ENCODE results near the gene NEDD4L. TPM values are rescaled to one million over a fixed set of nuclear protein-coding genes. Genes with fewer than 3 reads are reported as not detected.

Gene NEDD4L
- total RNA-seq, 1 donor from 2014 or later: 135 TPM

DNA sequence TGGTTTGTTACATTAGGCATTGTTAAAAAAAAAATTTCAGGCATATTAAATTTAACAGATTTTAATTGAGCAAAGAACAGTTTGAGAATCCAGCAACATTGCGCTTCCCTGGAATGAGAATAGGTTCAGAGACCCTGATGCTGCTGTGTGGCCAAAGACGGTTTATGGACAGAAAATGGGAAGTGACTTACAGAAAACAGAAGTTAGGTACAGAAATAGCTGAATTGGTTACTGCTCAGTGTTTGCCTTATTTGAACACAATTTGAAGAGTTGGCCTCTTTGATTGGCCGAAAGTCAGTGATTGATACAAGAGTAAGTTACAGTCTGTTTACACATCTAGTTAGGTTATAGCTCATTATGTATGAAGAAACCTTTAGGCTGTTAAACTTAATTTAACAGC lies 6.0 kb upstream of the NEDD4L start:
- no peak overlapping the region for H3K27ac Mint-ChIP-seq
- H3K9me3 Mint-ChIP-seq: no peaks in the 10 kb centered on the region
- no peak for DNase-seq (ENCODE audit: low spot score in 2 of 2, unreplicated experiment in 2 of 2)
- H3K27me3 Mint-ChIP-seq (ENCODE audit: low read depth): peaks cover 23% of the 10 kb centered on the region
- H3K36me3 Mint-ChIP-seq: no peaks in the 10 kb centered on the region
- TF ChIP-seq, protein P1, sequence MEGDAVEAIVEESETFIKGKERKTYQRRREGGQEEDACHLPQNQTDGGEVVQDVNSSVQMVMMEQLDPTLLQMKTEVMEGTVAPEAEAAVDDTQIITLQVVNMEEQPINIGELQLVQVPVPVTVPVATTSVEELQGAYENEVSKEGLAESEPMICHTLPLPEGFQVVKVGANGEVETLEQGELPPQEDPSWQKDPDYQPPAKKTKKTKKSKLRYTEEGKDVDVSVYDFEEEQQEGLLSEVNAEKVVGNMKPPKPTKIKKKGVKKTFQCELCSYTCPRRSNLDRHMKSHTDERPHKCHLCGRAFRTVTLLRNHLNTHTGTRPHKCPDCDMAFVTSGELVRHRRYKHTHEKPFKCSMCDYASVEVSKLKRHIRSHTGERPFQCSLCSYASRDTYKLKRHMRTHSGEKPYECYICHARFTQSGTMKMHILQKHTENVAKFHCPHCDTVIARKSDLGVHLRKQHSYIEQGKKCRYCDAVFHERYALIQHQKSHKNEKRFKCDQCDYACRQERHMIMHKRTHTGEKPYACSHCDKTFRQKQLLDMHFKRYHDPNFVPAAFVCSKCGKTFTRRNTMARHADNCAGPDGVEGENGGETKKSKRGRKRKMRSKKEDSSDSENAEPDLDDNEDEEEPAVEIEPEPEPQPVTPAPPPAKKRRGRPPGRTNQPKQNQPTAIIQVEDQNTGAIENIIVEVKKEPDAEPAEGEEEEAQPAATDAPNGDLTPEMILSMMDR (IDR thresholded peaks at IDR 0.05; ENCODE audit: unreplicated experiment): no peak
- H3K4me3 Mint-ChIP-seq: no peak overlapping the region
- H3K4me1 Mint-ChIP-seq: peaks cover 7% of the 10 kb centered on the region

DNA sequence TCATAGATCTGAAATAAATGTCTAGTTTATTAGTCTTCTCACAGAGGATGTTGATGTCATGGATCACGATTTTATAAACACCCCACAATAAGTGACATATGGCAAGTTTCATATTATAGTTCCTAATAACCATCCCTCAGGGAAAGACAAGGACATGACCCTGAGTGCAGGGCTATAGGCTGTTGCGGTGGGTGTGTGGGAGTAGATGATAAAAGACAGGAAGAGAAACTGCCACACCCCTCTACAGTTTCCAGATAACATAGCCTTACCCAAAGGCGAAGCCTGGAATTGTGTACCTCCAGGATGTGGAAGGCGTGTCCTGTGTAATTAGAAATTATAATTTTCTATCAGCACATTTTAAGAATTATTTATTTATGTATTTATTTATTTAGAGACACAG lies 2.4 kb upstream of the NEDD4L start:
- Mint-ChIP-seq H3K4me1 (peaks cover 18% of the 10 kb centered on the region), H3K4me3 (no peak overlapping the region), H3K27me3 (ENCODE audit: low read depth) (peaks cover 10% of the 10 kb centered on the region), H3K36me3 (no peaks in the 10 kb centered on the region), H3K9me3 (no peaks in the 10 kb centered on the region), H3K27ac (no peak overlapping the region)
- DNase-seq (ENCODE audit: low spot score in 2 of 2, unreplicated experiment in 2 of 2): no peak
- TF ChIP-seq, protein P1 (IDR thresholded peaks at IDR 0.05; ENCODE audit: unreplicated experiment): no peak

DNA sequence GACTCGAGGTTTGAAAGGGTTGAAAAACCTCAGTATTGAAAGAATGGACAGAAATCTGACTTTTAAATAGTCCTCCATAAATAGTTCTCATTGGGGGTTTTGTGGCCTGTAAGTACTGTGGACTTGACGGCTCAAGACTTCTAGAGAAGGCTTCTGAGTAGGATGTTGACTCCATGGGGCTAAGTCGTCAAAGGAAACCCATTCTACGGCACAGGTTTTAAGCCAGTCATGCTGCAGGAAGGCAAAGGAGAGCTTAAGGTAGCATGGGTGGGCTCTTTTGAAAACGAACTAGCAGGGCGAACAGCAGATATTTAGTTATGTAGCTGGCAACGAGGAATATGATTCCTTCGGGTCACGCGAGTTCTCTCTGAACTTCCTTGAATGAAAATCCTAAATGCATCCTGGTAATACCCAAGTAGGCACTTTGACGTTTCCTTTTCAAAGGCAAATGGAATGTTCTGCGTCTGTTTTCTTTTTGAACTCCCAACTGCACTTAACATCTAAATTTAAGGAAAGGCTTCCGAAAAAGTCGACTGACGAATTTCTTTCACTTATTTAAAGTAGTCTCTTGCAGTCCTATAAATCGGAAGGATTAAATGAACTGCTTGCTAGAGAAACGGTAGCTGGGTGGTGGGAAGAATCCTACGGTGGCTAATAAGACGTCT lies 1.1 kb upstream of the NEDD4L start:
- H3K9me3 Mint-ChIP-seq: no peaks in the 10 kb centered on the region
- H3K4me1 Mint-ChIP-seq: peaks cover 32% of the 10 kb centered on the region
- DNase-seq (ENCODE audit: low spot score in 2 of 2, unreplicated experiment in 2 of 2): no peak
- H3K4me3 Mint-ChIP-seq: peak overlapping the region; percentile 84
- H3K27ac Mint-ChIP-seq: peak overlapping the region; percentile 88
- H3K27me3 Mint-ChIP-seq (ENCODE audit: low read depth): peaks cover 7% of the 10 kb centered on the region
- H3K36me3 Mint-ChIP-seq: no peaks in the 10 kb centered on the region
- TF ChIP-seq, protein P1 (IDR thresholded peaks at IDR 0.05; ENCODE audit: unreplicated experiment): no peak

DNA sequence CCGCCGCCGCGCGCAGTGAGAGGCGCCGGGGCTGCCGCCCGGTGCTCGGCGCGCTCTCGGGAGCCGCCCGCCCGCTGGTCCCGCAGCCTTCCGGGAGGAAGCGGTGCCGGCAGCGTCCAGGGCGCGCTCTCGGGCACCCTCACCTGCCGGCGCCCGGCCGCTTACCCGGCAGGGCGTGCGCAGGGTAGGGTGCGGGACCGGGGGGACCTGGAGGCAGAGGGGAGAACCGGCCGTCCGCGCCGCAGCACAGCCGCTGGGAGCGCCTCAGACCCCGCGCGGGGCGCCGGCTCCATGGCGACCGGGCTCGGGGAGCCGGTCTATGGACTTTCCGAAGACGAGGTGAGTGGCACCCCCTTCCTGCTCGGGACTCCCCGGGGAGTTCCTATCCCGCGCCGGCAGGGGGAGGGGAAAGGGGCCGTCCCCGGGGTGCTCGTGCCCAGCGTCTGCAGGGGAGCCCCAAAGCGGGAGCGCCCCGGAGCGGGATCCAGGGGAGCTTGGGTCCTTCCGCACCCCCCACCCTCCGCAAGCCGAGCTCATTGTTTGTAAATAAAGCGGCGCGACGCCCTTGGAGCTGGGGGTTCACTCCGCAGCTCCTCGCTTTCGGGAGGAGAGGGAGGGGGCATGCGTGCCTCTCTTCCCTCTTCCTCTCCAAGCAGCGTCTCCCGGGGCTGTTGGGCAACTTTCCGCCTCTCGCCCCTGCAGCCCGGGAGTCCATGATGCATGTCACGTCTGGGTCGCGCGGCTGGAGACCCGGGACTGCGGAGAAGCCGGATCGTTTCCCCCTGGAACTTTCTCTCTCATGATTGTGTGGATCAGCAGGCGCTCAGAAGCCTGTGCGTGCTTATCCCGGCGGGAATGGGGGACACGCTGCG lies 580 bp downstream of the NEDD4L start:
- Mint-ChIP-seq H3K36me3 (no peaks in the 10 kb centered on the region), H3K4me1 (peaks cover 46% of the 10 kb centered on the region), H3K4me3 (peak overlapping the region; percentile 97), H3K9me3 (no peaks in the 10 kb centered on the region), H3K27ac (peak overlapping the region; percentile 98), H3K27me3 (ENCODE audit: low read depth) (peaks cover 3% of the 10 kb centered on the region)
- TF ChIP-seq, protein P1 (IDR thresholded peaks at IDR 0.05; ENCODE audit: unreplicated experiment): peak; percentile 53
- peak; percentile 43 to 68 for DNase-seq (ENCODE audit: low spot score in 2 of 2, unreplicated experiment in 2 of 2)

DNA sequence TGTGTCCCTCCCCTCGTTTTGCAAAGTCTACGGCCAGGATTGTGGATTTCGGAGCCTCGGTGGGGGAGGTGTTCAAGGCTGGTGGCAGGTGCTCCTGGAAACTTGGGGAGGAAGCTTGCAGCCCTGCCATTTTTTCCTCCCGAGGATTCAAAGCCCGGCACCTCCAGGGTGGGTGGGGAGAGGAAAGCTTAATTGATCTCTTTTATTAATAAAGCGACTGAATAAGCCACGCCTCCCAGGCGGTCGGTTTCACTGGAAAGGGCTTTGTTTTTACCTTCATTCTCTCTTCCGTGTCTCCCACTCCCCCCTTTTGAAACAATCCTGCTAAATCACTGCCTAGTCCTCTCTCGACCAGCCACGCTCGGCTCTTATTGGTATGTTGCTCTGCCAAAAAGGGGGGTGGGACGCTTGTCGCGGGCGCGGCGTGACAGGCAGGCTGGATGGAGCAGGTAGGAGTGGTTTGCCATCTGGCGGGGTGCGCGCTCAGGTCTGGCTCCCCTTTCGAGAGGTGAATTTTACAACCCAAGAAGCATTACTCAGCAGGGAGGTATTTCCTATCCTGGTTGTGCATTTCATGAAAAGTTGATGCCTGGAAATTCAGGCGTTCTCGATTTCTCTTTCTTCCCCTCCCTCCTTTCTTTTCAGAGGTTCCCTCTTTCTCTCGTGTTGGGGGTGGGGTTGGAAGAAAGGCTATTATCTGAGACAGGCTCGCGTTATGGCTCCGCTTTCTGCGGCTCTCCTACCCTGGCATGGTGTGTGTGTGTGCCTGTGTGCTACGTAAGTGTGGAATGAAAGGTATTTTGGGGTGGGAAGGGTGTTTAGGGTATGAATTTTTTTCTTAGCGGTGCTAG lies 1.4 kb downstream of the NEDD4L start:
- TF ChIP-seq, protein P1 (IDR thresholded peaks at IDR 0.05; ENCODE audit: unreplicated experiment): no peak
- DNase-seq (ENCODE audit: low spot score in 2 of 2, unreplicated experiment in 2 of 2): peak; percentile 41 to 75
- Mint-ChIP-seq H3K27me3 (ENCODE audit: low read depth) (no peaks in the 10 kb centered on the region), H3K36me3 (no peaks in the 10 kb centered on the region), H3K4me3 (peak overlapping the region; percentile 97), H3K9me3 (no peaks in the 10 kb centered on the region), H3K4me1 (peaks cover 46% of the 10 kb centered on the region), H3K27ac (peak overlapping the region; percentile 98)
